HG03103 (cell line): Measurements from ENCODE around the gene STK32B.

Source experiments
- ATAC-seq: cut with Tn5 transposase; IDR thresholded peaks from one replicate; pipeline ENCODE4 v1.9.1; 2021; ENCODE audit warnings: low read depth; ENCODE audit not compliant: unreplicated experiment

Gene STK32B

DNA sequence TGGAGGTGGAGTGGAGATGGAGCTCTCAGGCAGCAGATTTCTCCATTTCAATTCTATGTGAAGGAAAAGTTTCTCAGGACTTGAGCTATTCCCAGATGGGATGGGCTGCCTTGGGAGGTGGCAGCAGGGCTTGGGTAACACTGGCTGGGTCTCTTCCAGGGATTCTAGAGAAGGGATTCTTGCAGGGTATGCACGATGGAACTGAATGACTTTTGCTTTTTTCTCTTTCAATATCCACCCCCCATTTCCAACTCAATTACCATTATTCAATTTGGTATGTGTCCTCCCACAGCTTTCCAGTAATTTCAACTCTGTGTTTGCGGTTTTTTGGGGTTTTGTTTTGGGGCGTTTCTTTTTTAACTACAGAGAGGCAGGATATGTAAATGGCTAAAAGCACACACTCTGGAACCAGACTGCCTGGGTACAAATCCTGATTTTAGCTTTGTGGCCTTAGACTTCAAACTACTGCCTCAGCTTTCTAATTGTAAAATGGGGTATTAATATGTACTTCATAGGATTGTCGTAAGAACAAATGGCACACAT lies 428.3 kb downstream of the STK32B start:
- ATAC-seq: no peak

DNA sequence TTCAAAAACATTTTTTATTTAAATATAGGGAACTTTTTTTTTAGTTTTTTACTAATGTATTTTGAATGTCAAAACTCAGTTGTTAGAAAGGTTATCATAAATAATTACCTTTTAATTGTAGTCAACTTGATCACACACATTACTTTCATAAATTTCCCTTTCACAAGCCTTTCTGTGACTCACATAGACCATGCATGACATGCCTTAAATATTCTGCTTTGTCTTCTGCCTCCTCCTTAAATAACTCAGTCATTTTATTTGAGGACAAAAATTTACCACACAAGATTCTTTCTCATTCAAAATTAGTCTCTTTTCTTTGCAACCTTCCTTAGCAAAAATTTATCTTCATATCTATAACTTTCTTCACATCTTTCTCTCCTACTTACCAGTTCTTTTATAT lies 437.1 kb downstream of the STK32B start:
- ATAC-seq: no peak

DNA sequence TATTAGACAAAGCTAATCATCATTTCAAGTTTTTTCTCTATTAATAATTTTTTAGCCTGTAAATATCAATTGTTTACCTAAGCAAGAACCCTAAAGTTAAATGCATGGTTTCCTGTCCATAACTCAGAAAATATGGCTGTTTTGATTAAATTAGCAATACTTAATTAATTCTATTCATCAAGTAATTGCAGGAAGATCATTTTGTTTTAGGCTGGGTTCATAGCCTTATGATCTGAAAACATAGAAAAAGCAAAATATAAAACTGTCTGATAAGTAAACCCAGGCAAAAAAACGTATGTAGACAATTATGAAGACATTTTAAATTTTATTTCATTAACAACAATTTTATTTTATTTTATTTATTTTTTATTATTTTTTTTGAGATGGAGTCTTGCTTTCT lies 438.0 kb downstream of the STK32B start:
- ATAC-seq: no peak

DNA sequence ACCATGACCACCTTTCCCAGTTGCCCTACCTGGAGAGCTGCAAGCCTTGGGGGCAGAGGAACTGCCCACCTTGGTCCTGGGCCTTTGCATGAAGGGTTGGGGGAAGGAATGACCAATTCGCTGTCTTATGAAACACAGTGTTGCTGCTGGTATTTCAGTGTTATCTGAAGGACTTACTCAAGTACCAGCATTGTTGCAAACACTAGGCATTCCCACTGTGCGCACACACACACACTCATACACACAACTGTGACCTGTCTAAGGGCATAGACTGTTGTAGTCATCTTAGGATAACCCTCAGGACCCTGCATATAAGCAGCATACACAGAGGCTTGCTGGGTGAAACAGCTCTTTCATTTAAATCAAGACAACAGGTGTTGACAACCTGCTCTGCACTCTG lies 446.2 kb downstream of the STK32B start:
- no peak for ATAC-seq

DNA sequence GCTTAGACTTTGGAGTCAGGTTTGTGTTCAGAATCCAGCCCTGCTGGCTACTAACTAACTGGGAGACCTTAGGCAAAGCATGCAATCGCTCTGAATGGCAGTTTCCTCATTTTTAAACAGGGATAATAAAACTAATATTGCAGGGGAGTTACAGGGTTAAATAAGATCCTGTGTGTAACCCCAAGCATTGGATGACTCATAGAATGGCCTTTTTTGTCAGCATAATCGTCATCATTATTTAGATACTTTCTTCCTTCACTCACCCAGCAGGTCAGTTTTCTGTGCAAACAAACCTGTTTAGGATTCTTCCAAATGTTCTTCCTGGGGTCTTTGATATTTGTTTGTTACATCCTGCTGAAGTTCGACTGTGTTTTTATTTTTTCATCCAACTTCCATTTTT lies 448.9 kb downstream of the STK32B start:
- no peak for ATAC-seq

DNA sequence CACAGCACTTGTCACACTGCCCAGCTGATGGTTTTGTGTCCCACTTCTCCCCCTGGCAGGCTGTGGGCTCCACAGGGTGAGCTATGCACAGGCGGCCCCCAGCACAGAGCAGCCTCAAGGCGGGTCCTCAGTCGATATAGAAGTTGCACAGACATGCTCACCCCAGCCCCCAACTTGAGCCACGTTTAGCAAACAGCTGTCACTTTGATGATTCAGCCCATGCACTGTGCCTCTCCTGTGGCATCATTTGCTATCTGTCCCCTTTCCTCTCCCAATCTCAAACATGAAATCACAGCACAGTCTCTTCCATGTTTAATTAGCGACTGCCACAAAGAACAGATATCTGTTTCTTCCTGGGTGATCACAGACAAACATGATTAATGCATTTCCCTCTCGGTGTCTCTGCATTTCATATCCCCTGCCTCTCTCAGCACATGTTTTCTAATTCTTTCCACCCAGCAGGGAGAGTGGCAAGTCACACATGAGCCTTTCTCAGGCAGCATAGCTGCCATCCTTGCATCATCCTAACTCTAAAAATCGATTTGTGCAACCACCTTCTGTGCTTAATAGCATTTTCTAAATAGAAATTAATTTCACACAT lies 452.2 kb downstream of the STK32B start:
- no peak for ATAC-seq

DNA sequence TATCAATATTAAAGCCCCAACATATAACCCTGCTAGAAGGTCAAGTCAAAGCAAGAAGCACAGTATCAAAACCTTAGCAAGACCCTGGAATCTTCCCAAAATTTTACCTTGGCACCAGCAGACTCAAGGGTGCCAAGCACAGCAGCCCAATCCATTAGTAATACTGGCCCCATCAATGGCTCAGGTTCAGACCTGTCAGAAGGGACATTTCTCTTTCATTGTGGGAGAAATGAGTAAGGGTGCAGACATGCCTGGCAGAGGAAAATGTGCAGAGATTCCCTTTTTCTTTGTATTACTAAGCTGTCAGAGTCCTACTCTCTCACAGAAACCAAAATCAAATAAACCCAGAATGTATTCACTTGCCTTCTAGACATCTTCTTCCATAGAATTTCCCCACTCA lies 453.2 kb downstream of the STK32B start:
- no peak for ATAC-seq

DNA sequence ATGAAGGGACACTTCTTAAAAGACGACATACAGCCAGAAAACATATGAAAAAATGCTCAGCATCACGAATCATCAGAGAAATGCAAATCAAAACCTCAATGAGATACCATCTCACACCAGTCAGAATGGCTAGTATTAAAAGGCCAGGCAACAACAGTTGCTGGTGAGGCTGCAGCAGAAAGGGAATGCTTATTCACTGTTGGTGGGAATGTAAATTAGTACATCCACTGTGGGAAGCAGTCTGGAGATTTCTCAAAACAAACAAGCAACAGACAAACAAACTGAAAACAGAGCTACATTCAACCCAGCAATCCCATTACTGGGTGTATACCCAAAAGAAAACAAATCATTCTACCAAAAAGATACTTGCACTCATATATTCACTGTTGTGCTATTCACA lies 459.2 kb downstream of the STK32B start:
- no peak for ATAC-seq

DNA sequence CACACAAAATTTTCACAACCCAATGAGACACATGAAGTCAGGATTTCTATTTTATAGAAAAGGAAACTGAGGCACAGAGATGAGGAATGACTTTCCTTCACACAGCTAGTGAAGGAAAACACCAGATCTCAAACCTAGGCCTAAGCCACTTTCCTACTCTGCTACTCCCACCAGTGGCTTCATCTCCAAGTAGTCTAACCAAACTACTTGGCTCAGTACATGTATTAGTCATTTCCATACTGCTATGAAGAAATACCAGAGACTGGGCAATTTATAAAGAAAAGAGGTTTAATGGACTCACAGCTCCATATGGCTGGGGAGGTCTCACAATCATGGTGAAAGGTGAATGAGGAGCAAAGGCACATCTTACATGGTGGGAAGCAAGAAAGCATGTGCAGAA lies 460.5 kb downstream of the STK32B start:
- no peak for ATAC-seq

DNA sequence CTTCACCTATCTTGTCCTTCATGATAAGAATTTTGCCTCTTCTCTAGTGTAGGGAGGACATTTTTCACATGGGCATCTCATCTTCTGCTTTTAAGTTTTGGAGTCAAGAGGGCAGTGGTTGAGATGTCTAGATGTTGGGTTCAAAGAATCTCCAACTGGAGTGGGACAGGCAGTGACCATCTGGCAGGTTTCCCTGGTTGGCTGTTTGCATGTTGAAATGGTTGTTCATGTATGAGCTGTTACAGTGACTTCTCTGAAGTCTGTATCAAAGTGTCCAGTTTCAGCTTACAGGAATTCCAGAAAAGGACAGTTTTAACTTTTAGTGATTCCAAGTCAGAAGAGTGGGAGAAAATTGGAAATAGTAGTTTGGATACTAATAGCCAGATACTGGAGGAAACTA lies 464.4 kb downstream of the STK32B start:
- ATAC-seq: no peak

DNA sequence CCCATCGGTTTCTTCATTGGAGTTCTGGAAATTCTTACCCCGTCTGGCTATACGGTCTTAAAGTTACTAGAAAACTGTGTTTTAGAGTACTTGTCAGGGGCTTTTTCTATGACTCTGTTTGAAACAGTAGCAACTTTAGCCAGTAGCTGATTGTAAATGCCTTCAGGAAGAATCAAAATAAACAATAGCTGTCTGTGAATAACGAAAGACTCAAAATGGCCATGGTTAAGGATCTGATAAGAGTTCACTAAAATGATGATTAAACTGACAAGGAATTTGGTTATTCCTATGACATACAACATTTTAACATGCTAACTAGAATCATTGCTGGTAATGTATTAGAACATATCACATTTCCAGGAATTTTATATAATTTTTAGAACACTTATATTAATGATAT lies 466.1 kb downstream of the STK32B start:
- no peak for ATAC-seq

DNA sequence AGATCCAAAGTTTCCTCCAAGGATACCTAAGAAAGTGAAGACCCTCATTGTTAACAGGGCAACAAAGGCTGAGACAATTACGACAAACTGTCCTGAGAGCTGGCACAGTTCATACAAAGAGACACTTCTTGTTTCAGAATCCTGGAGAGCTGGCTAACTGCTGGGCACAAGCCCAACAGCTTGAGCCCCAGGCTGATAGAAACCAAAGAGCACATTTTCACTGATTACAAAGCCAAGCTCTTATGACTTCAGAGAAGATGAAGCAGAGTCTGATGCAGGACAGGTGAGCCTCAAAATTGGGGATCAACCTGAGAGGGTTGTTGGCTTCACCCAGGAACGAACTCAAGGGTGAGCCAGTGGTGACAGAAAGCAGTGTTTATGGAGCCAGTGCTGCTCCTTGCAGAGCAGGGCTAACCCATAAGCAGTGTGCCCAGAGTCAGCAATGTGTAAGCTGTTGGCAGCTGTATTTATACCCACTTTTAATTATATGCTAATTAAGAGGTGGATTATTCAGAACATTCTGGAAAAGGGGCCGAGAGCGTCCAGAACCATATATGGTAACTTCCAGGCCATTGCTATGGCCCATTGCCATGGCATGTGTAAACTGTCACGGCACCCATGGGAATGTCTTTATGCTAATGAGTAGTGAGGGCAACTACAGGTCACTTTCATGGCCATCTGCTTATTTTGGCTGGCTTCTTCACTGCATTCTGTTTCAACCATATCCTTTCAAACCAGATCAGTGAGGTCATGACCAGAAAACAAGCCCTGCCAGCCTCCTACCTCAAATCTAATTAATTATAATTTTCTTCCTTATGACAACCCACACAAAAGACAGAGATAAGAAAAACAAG lies 473.4 kb downstream of the STK32B start:
- no peak for ATAC-seq

DNA sequence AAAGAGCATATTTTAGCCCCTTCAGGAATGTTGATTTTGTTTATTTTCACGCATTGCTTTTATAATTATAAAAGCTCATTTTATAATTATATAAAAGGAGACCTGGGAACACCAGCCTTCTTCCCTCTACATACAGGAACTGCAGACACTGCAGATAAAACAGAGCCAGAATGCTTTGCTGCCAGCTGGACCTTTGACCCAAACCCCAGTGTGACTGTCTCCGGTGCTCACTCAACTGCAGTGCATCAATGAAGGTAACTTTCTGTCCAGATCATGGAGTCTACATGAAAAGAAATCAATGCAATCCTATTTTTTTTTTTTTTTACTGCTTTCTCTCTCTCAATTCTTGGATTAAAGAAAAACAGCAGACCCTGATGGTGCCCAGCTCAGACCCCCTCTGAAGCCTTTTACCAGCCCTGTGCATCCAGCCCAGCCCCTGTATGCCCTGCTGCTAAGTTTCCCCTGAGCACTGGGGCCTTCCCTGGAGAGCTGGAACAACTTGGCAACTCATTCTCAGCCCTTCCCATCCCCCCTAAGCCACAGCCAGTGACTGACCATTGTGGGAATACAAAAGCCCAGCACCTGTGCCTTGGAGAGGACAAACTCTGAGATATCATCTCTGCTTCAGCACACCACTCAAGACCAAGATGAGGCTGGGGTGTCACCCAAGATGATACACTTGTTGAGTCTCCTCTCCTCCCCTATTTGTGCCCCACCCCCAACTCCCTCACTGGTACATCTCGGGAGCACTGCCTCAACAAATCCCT lies 475.0 kb downstream of the STK32B start:
- ATAC-seq: no peak

DNA sequence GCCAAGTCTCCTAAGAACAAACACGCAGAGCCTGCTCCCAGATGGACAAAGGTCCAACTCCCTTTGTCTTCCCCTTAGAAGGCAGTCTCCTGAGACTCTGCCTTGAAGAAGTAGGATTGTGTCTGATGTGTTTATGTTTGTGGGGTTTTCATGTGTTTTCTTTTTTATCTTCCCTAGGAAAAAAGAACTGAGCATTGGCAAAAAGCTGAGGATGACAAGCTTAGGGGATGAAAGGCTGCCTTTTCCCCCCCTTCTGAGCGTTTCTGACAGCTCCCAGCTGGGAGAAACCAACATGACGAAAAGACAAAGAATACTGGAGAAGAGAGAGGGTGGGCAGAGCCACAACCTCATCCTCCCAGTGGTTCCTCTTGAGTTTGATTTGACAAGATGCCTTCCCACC lies 475.9 kb downstream of the STK32B start:
- ATAC-seq: no peak

DNA sequence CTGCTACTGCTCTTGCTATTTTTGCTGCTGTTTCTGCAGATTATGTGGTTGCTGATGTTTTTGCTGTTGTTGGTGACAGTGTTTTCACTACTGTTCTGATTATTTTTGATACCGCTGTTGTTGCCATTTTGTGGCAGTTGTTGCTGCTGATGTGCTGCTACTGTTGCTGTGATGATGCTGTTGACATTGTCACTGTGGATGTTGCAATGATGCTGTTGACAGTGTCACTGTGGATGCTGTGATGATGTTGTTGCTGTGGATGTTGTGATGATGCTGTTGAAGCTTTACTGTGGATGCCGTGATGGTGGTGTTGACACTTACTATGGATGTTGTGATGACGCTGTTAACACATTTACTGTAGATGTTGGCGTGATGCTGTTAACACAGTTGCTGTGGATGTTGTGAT lies 476.8 kb downstream of the STK32B start:
- ATAC-seq: no peak

DNA sequence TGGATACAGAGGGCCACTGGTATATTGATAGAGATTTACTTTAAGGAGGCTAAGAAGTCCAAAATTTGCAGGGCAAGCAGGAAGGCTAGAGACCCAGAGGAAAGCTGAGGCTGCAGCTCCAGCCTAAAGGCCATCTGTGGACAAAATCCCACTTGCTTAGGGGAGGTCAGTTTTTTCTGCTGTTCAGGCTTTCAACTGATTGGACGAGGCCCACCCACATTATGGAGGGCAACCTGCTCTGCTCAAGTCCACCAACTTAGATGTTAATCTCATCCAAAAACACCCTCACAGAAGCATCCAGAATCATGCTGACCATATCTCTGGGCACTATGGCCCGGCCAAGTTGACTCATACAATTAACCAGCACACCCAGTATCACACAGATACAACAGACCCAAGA lies 480.8 kb downstream of the STK32B start:
- no peak for ATAC-seq

DNA sequence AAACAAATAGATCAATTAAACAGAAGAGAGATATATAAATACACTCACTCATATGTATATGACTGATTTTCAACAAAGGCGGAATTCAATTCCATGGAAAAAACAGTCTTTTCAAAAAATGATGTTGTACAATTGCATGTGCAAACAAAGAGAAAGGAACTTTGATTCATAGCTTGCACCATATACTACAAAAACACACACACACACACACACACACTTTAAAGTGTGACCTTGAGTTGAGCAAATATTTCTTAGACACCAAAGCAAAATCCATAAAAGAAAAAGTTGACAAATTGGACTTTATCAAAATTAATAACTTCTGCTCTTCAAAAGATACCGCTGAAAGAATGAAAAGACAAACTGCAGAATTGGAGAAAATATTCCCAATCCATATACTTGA lies 488.3 kb downstream of the STK32B start:
- no peak for ATAC-seq

DNA sequence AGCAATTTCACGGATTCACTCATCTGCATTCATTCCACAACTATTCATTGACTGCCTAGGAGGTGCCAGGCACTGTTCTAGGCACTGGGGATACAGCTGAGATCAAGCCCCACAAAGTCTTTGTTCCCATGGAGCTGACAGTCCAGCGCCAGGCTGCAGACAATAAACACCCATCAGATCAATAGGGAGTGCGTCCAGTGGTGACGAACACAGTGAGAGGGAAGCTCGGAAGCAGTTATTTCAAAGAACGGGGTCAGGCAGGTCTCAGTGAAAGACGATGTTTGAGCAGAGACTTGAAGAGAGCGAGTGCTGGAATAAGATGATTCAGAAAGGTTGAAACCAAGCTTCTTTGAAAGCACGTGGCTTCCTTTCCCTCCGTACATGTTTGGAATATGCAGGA lies 489.9 kb downstream of the STK32B start:
- ATAC-seq: no peak

DNA sequence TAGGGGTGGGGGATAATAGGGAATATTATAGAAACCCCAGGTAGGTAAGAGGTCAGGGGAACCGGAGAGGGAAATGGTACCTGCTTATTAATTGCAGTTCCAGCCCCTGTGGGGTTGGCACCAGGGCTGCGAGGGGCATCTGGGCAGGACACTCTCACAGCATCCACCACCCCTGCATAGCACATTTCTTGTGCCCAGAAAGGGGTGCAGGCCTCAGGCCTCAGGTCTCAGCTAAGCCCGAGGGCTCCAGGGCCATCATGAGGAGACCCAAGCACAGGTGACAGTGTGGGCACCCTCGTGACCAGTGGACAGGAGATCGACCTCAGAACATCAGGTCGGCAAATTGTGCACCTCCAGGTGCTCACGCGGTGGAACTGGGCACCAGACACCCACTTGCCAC lies 492.4 kb downstream of the STK32B start:
- no peak for ATAC-seq

DNA sequence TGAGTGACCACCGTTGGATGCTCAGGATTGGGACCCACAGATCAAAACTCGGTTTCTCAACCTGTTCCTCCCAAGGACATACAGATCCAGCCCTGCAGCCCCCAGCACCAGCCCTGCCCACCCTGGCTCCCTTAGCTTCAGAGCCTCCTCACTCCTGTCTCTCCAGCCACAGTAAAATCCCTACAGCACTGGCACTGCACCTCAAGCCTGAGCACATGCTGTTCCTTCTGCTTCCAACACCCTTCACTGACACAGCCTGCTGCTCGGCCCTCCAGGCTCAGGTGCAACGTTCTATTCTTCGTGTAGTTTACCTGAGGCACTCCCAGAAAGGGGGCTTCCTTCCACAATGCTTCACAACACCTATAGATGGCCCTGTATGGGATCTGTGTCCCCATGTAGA lies 493.5 kb downstream of the STK32B start:
- ATAC-seq: no peak

DNA sequence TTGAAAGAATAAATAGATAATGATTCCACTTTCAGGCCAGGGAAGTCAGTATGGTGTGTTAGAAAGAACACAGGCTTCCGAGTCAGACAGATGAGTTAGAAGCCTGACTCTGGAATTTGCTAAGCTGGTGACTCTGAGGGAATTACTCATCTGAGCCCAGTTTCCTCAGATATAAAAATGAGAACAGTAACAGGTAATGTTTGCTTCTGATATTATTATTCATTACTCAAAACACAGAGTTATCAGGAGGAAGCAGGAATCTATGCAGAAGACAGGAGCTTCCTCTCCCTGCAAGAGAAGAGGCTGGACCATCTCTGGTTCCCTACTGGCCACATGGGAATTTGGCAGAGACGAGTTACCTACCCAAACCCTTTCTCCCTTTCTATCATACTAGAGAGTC lies 494.0 kb downstream of the STK32B start:
- no peak for ATAC-seq
